ENCODE measurements around the gene KISS1R.

Gene KISS1R

DNA sequence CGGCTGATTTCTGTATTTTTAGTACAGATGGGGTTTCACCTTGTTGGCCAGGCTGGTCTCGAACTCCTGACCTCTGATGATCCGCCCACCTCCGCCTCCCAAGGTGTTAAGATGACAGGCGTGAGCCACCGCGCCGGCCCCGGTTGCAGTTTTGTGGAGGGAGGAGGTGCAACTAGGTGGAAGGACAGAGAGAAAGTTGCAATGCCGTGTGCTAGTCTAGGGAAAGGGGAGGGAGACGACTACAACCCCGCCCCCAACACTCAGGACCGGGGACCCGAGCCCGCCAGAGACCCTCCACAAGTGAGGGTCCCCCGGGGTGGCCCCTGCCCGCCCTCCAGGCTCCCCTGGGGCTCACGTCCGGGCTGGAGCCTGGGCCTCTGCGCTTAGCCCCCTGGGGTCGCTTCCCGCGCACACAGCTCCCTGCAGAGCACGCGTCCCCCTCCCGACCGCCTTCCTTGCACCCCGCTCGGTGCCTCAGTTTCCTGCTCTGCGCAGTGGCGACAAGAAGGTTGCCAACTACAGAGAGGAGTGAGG, 7.5 kb downstream of the KISS1R start:
- DNase-seq, result no peak

DNA sequence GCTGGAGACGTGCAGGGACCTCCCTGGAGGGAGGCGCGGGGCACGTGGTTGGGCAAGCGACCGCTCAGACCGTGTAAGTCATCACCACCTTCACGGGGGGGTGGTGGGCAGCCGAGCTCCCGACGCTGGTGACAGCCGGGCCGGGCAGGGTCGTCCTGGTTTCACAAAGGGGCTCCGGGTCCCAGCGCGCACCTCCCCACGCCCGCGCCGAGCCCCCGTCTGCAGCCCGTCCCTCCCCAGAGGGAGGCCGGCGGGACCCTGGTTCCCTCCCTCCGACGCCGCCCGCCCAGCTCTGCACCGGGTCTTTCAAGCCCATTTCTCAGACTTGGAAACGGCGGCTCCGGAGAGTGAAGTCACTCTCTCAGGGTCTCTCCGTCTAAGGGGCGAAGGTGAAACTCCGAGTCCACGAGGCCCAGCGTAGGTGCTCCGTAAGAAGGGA, 8.0 kb downstream of the KISS1R start:
- peak in 1 of 2 experiments; percentile 86 for DNase-seq

DNA sequence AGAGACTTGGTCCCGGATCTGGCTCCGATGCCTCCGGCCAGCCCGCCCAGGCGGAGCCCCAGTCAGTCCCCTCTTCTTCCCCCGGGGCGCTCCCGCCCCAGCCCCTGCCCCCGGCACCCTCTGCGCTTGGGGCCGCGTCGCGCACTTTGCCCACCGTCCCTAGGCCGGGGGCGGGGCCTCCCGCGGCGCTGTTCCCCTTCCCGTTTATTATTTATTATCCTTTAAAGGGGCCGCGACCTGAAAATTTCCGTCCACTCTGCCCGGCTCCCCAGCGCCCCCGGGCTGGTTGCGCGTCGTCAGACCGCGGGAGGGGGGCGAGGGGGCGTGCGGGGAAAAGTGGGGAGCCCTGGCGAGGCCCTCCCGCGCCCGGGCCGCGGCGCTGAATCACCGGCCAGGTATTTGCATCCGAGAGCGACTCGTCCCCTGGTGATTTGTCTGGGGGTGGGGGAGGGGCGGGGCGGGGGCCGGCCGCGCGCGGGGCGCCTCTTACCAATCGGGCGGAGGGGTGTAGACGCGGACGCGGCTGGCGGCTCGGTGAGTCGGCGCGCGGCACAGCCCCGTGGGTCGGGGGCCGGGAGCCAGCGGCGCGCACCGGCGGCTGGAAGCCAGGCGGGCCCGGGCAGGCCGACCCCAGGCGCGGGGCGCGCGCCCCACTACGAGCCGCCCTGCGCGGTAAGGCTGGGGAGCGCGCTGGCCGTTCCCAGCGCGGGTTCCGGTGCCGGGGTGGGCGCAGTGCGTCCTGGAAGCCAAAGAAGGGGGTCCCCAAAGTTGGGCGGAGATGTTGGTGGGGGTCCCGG, 8.6 kb downstream of the KISS1R start, which contains the start of gene ARID3A:
Gene ARID3A, plus strand, starts transcription at position 510 of the 797 bp plus-strand sequence. CDS start 3,494 bp downstream, outside the sequence.
- peak; percentile 63 to 86 for DNase-seq

DNA sequence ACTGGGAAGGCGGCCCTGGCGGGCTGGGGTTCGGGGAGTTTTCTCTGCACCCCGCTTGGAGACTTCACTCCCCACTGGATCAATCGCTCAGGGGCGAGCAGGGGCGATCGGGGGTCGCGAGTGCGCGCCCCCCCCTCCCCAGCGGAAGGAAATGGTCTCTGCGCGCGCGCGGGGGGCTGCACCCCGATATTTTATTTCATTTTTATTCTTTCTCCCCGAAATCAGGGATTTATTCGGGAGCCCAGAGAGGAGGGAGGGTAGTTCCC, 9.1 kb downstream of the KISS1R start:
- DNase-seq, result no peak

DNA sequence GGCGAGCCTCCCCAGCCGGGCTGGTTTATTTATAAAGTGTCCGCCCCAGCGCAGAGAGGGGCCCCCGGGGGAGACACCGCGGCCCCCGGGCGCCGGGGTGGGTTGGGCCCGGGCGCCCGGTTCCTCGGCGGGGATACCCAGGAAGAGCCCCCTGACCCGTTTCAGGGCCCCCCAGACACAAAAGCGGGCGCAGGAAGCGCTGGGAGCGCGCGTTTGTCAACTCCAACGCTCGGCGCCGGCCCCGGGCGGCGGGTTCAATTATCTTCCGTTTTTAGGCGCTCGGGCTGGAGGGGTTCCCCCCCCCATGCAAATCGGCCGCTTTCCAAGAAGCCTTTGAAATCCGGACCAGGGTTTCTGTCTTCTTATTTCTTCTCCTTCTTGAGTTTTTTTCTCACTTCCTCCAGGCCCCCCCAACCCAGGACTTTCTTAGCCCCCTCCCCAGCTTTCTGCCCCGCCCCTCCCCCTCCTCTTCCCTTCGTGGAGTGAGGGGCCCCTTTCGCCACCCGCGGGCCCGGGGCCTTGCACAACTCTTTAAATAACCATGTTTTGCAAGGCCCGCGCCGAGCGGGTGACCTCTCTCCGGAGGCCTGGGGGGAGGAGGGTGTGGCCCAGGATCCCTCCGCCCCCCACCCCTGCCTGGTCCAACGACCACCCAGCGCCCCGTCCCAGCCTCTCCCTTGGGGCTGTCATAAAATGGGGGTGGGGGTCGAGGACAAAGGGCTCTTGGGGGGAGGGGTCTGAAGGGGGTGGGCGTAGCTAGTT, 9.6 kb downstream of the KISS1R start:
- DNase-seq, result no peak

DNA sequence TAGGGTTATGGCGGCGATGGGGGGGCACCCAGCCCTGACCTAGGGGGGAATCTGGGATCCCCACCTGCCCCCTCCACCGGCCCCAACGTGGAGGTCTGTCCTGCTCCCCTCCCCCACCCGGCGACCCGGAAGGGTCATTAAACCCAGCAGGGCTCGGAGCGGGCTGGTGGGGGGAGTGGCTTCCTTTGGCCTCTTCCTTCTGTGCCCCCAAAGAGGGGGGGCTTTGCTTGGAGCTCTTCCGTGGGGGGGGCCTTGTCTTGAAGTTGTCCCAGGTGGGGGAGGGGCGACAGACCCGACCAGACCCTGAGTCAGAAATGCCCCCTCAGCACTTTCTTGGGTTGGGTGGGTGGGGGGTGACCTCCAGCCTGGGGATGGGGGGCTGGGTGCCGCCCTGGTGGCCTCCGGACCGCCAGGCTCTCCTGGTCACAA, 10.2 kb downstream of the KISS1R start:
- no peak for DNase-seq

DNA sequence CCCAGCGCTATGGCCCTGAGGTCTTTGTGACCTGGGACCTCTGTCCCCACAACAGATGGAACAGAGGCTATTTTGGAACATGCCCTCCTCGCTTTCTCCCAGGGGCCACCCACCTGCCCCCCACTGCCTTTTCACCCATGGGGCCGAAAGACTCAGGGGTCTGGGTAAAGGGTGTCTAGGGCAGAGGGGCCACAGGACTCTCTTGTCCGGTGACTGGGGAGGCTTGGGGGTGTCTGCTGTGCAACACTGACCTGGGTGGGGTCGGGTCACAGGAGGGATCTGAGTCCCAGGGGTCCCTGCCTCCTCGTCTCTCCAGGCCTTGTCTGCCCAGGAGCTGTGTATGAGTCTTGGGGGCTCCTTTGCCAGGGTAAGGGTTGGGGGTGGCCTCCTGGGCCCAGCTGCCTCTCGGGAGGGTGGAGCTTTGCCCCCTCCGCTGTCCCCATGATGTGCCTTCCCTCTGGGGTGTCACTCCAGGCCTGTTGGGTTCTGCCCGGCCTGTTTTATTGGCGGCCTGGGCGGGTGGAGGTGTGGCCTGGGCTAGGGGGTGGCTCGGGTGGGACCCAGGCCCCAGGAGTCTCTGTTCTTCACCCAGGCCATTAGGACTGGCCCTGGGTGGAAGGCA, 10.8 kb downstream of the KISS1R start:
- no peak for DNase-seq

DNA sequence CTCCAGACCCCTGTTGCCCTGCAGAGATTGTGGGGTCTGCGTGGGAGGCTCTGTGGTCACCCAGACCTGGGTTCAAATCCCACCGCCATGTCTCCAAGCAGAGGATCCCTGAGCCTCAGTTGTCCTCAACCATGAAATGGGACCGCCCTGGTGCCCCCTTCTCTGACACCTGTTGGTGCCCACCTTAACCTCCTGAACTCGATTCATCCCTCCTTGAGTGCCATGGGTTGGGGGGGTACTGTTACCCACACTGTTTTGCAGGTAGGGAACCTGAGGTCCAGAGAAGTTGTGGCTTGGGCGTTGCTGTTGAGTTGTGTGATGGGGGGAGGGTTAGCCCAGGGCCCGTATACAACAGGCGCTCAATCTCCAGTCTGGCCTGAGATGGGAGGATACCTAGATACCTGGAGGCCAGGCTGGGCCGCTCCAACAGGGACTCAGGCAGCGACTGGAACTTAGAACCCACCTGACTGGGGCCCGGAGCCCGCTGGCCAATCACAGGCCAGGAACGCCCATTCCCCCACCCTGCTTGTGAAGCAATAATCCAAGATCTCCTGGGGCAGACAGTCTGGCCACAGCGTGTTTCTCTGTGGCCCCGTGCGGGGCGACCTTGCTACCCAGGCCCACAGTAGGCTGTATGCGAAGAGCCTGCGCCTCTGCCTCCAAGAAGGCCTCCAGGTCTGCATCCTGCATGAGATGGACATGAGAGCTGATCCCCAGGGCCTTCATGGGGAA, 11.5 kb downstream of the KISS1R start:
- DNase-seq, result no peak

DNA sequence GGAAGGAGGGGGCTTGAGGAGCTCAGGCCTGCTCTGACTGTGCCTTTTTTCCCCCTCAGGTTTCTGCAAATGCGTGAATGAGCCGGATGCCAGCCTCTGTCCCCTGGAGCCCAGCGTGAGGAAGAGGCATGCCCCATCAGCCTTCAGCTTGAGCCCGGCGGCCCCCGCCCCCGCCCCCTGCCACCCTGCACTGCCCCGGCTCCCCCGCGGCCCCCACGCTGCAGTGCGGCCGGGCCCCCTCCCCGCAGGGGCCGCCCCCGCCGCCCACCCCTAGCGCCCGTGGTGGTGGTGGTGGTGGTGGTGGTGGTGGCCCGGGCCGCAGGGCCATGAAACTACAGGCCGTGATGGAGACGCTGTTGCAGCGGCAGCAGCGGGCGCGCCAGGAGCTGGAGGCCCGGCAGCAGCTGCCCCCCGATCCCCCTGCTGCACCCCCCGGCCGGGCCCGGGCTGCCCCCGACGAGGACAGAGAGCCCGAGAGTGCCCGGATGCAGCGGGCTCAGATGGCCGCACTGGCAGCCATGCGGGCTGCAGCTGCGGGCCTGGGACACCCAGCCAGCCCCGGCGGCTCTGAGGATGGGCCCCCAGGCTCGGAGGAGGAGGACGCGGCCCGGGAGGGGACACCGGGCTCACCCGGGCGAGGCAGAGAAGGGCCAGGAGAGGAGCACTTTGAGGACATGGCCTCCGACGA, 12.2 kb downstream of the KISS1R start:
- DNase-seq, result no peak

DNA sequence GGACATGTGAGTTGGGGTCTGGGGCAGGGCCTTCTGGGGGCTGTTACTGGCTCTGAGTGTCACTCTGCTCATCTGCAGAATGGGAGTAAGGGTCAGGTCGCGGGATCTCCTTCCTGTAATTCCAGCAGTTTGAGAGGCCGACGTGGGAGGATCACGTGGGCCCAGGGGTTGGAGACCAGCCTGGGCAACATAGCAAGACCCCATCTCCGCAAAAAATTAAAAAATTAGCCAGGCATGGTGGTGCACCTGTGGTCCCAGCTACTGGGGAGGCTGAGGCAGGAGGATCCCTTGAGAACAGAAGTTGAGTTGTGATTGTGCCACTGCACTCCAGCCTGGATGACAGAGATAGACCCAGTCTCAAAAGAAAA, 12.7 kb downstream of the KISS1R start:
- no peak for DNase-seq

DNA sequence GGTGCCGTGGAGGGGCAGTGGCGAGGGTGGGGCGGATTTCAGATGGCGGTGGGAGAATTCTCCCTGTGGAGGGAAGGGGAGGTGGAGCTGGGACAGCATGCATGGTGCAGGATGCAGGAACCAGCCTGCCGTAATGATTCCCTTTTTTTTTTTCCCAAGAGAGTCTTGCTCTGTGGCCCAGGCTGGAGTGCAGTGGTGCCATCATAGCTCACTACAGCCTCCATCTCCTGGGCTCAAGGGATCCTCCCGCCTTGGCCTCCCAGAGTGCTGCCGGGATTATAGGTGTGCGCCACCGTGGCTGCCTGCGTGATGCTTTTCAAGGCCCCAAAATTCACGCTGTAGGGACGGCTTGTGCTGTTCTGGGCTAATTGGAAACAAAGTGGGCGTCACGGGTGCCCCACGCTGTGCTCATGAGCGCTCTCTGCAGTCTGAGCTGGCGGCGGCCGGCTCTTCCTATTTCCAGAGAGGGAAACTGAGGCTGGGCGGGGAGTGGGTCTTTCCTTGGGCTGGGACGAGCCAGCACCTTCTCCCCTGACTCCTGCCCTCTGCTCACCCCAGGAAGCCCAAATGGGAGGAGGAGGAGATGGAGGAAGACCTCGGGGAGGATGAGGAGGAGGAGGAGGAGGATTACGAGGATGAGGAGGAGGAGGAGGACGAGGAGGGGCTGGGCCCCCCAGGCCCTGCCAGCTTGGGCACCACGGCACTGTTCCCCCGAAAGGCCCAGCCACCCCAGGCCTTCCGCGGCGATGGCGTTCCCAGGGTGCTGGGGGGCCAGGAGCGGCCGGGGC, 14.9 kb downstream of the KISS1R start:
- no peak for DNase-seq

DNA sequence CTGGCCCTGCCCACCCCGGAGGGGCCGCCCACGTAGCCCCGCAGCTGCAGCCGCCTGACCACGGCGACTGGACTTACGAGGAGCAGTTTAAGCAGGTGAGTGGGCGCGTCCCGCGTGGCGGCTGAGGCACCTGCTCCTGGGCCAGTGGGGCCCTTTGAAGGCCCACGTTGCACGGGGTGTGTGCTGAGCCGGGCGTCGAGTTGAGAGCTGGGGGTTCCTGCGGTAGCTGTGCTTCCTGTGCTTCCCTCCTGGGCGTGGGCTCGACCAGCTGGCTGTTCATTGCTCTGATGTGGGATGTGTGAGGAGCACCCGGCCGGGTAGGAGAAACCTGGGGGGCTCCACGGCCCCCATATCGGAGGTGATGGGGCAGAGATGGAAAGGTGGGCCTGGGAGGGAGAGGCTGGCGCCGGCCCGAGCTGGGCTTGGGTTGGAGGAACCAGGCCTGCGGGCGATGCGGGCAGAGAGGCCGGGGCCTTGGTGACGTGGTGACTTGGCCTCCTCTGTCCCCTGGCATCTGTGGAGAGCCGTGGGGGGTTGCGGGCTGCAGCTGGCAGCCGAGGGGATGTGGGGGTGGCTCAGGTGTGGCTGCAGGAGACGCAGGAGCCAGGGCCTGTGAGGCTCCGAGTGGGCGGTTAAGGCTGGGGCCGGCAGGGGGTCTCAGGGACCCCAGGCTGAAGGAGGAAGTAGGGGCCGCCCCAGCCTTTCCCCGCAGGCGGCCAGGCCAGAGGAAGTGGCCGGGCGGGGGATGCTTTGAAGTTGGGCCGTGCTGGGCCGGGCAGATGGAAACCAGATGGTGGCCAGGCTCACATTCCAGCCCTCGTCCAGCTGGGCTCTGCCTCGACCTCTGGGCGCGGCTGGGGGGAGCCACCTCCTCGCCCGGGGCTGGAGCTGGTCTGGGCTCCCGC, 15.8 kb downstream of the KISS1R start:
- DNase-seq, result peak in 1 of 2 experiments; percentile 59

DNA sequence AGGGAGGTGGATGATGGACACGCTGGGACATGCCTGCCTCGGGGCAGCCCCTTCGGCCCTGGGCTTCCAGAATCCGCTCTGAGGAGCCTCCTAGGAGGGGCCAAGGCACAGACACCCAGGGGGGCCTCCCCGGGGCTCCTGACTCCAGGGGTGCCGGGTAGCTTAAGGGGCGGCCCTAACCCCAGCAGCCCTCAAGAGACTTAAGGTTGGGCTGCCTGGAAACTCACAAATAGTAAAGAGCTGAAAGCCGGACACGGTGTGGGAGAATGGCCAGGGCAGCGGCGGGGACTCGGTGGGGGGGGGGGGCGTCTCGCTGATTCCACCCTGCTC, 16.4 kb downstream of the KISS1R start:
- DNase-seq, result no peak

DNA sequence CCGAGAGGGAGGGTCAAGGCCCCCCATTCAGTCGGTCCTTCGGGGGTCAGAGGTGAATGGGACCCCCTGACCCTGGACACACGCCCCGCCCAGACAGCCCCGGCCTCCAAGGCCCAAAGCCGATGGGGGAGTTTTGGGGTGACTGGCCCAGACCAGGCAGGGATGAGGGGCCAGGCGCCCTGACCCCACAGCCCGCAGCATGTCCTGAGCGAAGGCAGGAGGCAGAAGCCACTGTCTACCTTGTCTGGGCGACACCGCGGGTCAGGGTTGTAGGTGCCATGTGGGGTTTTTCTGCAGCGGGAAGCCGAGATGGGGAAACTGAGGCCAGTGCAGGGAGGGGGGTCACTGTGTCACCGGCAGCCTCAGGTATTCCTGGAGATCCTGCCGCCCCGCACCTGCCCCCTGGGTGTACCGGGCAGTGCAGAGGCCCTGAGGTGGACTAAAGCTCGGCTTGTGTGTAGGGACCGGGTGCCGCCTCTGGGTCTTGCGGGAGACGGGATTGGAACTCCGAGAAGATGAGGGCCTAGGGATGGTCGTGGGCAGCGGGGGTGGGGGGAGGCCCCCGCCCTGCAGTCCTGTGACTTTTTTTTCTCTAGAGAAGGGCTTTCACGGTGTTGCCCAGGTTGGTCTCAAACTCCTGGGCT, 17.2 kb downstream of the KISS1R start:
- DNase-seq, result no peak

DNA sequence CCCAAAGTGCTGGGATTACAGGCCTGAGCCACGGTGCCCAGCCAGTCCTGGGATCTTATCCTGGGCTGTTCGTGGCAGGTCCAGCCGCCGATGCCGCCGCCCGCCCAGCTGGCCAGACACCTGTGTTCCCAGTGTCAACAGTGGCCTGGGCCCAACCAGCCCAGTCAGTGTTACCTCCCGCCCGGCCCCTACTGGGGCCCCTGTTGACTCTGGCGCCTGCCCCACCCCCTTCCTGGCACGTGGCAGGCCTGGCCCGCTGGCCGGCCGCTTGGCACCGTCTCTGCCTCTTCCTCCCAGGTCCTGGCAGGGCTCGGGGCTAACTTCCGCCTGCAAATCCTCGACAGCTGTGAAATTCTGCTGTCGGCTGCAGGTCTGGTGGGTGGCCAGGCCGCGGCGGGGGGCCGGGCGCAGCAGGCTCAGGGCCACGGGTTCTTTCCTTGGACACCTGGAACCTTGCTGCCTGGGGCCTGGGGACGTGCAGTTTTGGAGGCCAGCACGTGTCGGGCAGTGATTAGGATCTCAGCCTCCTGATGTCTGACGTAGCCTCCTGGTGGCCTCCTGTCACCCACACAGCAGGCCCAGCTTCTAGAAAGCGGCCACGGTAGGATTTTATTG, 17.8 kb downstream of the KISS1R start:
- DNase-seq, result no peak

DNA sequence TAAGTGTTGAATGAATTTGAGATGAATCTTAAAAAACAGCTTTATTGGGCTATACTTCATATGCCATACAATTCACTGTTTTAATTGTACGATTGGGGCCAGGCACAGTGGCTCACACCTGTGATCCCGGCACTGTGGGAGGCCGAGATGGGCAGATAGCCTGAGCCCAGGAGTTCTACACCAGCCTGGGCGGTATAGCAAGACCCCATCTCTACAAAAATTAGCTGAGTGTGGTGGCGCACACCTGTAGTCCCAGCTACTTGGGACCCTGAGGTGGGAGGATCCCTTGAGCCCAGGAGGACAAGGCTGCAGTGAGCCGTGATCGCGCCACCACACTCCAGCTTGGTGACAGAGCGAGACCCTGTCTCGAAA, 19.0 kb downstream of the KISS1R start:
- no peak for DNase-seq

DNA sequence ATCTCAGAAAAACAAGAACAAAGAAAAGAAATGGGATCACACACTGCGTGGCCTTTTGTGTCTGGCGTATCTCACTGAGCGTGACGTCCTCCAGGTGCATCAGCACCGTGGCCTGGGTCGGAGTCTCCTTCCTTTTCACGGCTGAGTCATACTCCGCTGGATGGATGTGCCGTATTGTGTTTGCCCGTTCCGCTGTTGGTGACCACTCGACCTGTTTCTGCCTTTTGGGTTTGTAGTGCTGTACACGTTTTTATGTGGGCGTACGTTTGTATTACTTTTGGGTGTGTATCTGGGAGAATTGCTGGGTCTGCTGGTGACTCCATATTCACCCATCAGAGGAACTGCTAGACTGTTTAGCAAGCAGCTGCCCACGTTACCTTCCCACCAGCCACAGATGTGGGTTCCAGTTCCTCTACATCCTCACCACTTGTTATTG, 20.1 kb downstream of the KISS1R start:
- no peak for DNase-seq

DNA sequence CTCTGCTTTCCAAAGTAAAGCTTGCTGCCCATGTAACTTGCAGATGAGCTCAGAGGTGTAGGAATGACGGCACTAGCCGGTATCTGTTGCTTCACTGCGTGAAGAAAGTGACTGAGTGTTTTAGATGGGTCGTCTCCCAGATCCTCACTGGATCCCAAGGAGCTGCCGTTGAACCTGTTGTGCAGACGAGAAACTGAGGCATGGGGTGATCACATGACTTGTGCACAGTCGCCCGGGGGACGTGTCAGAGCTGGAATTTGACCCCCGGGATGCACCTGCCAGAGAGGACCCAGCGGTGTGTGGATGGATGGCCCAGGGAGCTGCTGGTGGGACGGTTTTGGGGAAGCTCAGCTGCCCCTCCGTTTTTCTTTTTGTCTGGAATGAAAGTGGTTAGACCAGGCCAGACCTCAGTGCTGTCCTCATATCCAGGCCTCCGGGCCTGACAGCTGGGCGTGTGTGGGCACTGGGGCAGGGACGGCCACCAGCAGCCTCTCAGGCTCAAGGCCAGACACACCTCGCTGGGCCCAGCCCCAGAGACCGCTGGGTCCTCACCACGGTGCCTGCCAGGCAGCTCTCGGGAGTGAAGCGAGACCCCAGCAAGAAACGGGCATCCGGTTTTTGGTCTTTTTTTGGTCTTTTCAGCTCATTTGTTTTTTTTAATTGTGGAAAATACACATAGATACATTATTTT, 21.2 kb downstream of the KISS1R start:
- DNase-seq, result no peak

DNA sequence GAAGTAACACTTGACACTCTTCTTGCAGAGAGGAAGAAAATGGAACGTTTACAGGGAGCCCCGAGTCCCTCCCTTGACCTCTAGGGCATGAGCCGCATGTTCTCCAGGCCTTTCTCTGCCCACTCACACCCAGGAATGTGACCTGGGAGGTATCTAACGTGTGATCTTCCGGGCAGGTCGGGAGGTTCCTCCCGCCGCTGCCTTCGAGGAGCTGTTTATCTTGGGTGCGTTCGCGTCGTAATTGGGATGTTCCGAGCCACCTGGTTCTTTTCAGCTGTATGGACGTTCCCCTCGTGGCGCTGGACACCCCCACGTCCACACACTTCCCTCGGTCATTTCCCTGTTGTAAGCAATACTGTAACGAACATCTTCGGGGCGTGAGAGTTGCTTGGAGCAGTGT, 22.3 kb downstream of the KISS1R start:
- DNase-seq, result no peak

Measured in SW 1271 (cell line).